Type B pancreatic cell (in vitro differentiated cells): Measurements from ENCODE around the gene INPP4B. TPM values are rescaled to one million over a fixed set of nuclear protein-coding genes. Genes with fewer than 3 reads are reported as not detected.

ENCODE experiments used
- DNase-seq: peaks from one replicate; pipeline ENCODE4 v3.0.0; 2021; ENCODE audit warnings: mixed read lengths; ENCODE audit not compliant: unreplicated experiment; ENCODE audit errors: extremely low spot score
- H3K27ac Mint-ChIP-seq: 2 replicates; pipeline ENCODE4 v1.8.0; 2021; ENCODE audit warnings: mild to moderate bottlenecking, mixed read lengths
- H3K27me3 Mint-ChIP-seq: 2 replicates; pipeline ENCODE4 v1.8.0; 2021; ENCODE audit warnings: mixed read lengths
- H3K36me3 Mint-ChIP-seq: 2 replicates; pipeline ENCODE4 v1.8.0; 2021; ENCODE audit warnings: mixed read lengths
- H3K4me1 Mint-ChIP-seq: one replicate; pipeline ENCODE4 v1.8.0; 2021; ENCODE audit warnings: mixed read lengths; ENCODE audit not compliant: unreplicated experiment
- H3K4me3 Mint-ChIP-seq: 2 replicates; pipeline ENCODE4 v1.8.0; 2021; ENCODE audit warnings: mild to moderate bottlenecking, mixed read lengths
- H3K9me3 Mint-ChIP-seq: 2 replicates; pipeline ENCODE4 v1.8.0; 2021; ENCODE audit warnings: mixed read lengths
- CTCF ChIP-seq: fragments of 200-600 bp; sonication (generic); conservative IDR thresholded peaks from 2 replicates; pipeline ENCODE4 v1.5.0; 2021; ENCODE audit warnings: antibody characterized with exemption, mild to moderate bottlenecking
- total RNA-seq: library from RNA; stranded (reverse); gene quantifications from 2 replicates; pipeline ENCODE4 v1.2.1, GENCODE V29; 2021; ENCODE audit warnings: low replicate concordance

INPP4B gene
- total RNA-seq, 1 donor from 2014 or later = 9.0 TPM

GRCh38 chr4:142741995-142742394 is 104.1 kb downstream of the INPP4B start:
- H3K36me3 Mint-ChIP-seq = no peaks in the 10 kb centered on the region
- H3K27me3 Mint-ChIP-seq = no peaks in the 10 kb centered on the region
- H3K27ac Mint-ChIP-seq = no peak overlapping the region
- H3K4me1 Mint-ChIP-seq = no peaks in the 10 kb centered on the region
- TF ChIP-seq CTCF = no peak
- no peak for DNase-seq
- no peak overlapping the region for H3K4me3 Mint-ChIP-seq
- H3K9me3 Mint-ChIP-seq = no peaks in the 10 kb centered on the region

- Mint-ChIP-seq H3K27ac (no peak overlapping the region), H3K4me3 (no peak overlapping the region), H3K4me1 (no peaks in the 10 kb centered on the region), H3K27me3 (no peaks in the 10 kb centered on the region), H3K36me3 (no peaks in the 10 kb centered on the region), H3K9me3 (no peaks in the 10 kb centered on the region)
- TF ChIP-seq CTCF = no peak
- DNase-seq = no peak
Observed at GRCh38 chr4:142728233-142728632, 117.9 kb downstream of the INPP4B start.

- DNase-seq = no peak
- Mint-ChIP-seq H3K27ac (no peak overlapping the region), H3K27me3 (no peaks in the 10 kb centered on the region), H3K9me3 (no peaks in the 10 kb centered on the region), H3K36me3 (no peaks in the 10 kb centered on the region), H3K4me3 (no peak overlapping the region), H3K4me1 (no peaks in the 10 kb centered on the region)
- no peak for TF ChIP-seq CTCF
Observed at GRCh38 chr4:142727149-142727548, 119.0 kb downstream of the INPP4B start.

- no peak overlapping the region for H3K4me3 Mint-ChIP-seq
- no peak for TF ChIP-seq CTCF
- H3K9me3 Mint-ChIP-seq = no peaks in the 10 kb centered on the region
- no peaks in the 10 kb centered on the region for H3K4me1 Mint-ChIP-seq
- H3K27me3 Mint-ChIP-seq = no peaks in the 10 kb centered on the region
- no peak for DNase-seq
- no peak overlapping the region for H3K27ac Mint-ChIP-seq
- H3K36me3 Mint-ChIP-seq = no peaks in the 10 kb centered on the region
Observed at GRCh38 chr4:142725886-142726285, 120.2 kb downstream of the INPP4B start.

- TF ChIP-seq CTCF = no peak
- Mint-ChIP-seq H3K4me3 (no peak overlapping the region), H3K36me3 (no peaks in the 10 kb centered on the region), H3K27me3 (no peaks in the 10 kb centered on the region), H3K9me3 (no peaks in the 10 kb centered on the region), H3K27ac (peak overlapping the region; percentile 62), H3K4me1 (no peaks in the 10 kb centered on the region)
- no peak for DNase-seq
Observed at GRCh38 chr4:142721187-142721586, 124.9 kb downstream of the INPP4B start.
